Lower lobe of right lung (tissue), 2 donors: ENCODE results near the gene COL2A1. TPM values are rescaled to one million over a fixed set of nuclear protein-coding genes. Genes with fewer than 3 reads are reported as not detected.

Source experiments
- ATAC-seq, 2 donors: fragments of 200-7000 bp; cut with Tn5 transposase; one replicate each; pipeline ENCODE4 v1.9.1; 2020 to 2022; ENCODE audit warnings: mild to moderate bottlenecking in 2 of 2, moderate library complexity in 2 of 2
- DNase-seq: peaks from one replicate; pipeline ENCODE4 v3.0.0-alpha.2; 2020
- H3K27ac ChIP-seq: fragments of 200-600 bp; one replicate; pipeline ENCODE4 v1.8.0; 2022
- H3K27me3 ChIP-seq: fragments of 200-600 bp; one replicate; pipeline ENCODE4 v1.8.0; 2022; ENCODE audit warnings: low read depth
- H3K36me3 ChIP-seq: fragments of 200-600 bp; one replicate; pipeline ENCODE4 v1.8.0; 2022; ENCODE audit warnings: mild to moderate bottlenecking
- H3K4me1 ChIP-seq: fragments of 200-600 bp; one replicate; pipeline ENCODE4 v1.8.0; 2022
- H3K4me3 ChIP-seq: fragments of 200-600 bp; one replicate; pipeline ENCODE4 v1.8.0; 2022; ENCODE audit warnings: mild to moderate bottlenecking
- H3K9me3 ChIP-seq: fragments of 200-600 bp; one replicate; pipeline ENCODE4 v1.8.0; 2022
- intact Hi-C: fragments of 100-400 bp; cut with DNase I; formaldehyde crosslinking; loops from one replicate; pipeline ENCODE4 v1.11.0; 2022
- total RNA-seq: library from RNA; stranded (reverse); fragmentation: NEBNext Ultra II Directional; extraction: Animal tissue kit (Norgen Biotek cat#: 25700); gene quantifications from one replicate; pipeline ENCODE4 v1.2.1, GENCODE V29; 2021
- TF ChIP-seq, protein P1 (sequence below): fragments of 200-600 bp; IDR thresholded peaks from one replicate; pipeline ENCODE4 v1.8.0; 2022; ENCODE audit warnings: antibody characterized with exemption, mild to moderate bottlenecking
- donor health status: DM: no; HTN: yes; CAD: no; lungs with severe emphysema.

Gene COL2A1
- total RNA-seq, 1 donor from 2014 or later, result not detected

DNA sequence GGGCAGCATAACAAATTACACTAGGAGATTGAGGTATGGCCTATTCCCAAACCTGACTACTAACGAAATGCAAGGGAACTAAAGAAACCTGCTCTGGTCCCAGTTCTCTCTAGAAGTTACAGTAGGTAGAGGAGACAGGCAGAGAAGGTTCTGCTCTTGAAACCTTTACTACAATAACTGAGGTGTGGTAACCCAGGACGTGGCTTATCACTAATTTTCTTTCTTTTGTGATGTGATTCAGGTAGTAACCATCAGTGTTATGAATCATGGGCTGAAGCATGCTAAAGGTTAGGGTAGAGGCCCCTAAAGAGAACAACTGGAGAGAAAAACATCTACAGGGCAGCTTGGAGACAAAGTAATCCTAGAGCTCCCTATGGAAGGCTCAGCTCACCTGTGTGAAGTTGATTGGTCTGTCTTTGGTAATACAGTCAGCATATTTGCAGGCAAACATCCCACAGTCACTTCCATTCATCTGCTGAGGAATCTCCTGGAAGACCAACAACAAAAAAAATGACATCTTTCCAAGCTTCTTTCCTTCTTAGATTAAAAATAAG, 41.8 kb upstream of the COL2A1 start:
- intact Hi-C loops, result no loop called here
- H3K36me3 ChIP-seq, result peaks cover 77% of the 10 kb centered on the region

DNA sequence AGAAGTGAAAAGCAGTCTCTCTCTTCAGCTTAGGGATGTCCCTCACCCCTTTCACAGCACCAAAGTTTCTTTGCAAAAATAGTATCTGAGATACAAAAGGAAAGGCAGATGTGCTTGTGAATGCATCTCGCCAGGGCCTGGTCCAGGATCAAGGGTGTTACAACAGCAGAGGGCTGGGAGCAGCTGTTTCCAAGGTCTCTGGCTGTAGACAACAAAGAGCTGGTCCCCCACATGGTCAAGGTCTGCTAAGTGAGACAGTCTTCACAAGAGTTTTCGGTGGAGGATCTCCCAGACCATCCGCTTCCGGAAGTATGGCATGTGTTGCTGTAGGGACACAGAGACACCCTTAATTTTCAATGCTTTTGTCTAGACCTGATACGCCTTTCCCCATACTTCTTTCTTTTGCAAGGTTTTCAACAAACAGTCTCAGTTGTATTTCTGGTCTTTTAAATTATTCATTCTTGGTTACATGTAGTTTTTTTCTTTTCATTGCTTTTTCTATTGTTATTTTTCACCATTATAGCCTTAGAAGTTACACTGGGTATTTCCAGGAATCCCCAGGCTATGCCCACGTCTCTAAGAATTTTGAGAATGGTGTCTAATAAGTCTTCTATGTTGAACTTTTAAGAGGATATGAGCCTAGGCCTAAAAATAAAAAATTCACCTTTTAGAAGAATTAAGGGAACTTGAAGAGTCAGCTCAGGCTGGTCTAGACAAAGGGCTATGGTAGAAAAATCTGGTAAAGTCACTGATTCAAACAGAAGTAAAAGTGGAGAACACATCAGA, 41.0 kb upstream of the COL2A1 start:
- Histone ChIP-seq H3K4me3 (no peak overlapping the region), H3K9me3 (no peaks in the 10 kb centered on the region), H3K27me3 (no peaks in the 10 kb centered on the region), H3K4me1 (no peaks in the 10 kb centered on the region), H3K36me3 (peaks cover 77% of the 10 kb centered on the region), H3K27ac (no peak overlapping the region)
- intact Hi-C loops, result no loop called here
- DNase-seq (no peak), ATAC-seq (no peak)
- TF ChIP-seq, protein P1, sequence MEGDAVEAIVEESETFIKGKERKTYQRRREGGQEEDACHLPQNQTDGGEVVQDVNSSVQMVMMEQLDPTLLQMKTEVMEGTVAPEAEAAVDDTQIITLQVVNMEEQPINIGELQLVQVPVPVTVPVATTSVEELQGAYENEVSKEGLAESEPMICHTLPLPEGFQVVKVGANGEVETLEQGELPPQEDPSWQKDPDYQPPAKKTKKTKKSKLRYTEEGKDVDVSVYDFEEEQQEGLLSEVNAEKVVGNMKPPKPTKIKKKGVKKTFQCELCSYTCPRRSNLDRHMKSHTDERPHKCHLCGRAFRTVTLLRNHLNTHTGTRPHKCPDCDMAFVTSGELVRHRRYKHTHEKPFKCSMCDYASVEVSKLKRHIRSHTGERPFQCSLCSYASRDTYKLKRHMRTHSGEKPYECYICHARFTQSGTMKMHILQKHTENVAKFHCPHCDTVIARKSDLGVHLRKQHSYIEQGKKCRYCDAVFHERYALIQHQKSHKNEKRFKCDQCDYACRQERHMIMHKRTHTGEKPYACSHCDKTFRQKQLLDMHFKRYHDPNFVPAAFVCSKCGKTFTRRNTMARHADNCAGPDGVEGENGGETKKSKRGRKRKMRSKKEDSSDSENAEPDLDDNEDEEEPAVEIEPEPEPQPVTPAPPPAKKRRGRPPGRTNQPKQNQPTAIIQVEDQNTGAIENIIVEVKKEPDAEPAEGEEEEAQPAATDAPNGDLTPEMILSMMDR, result no peak

More for the DNA sequence above, 41.8 kb upstream of the COL2A1 start:
- no peaks in the 10 kb centered on the region for H3K27me3 ChIP-seq
- no peak for DNase-seq
- ATAC-seq, result no peak
- no peak overlapping the region for H3K27ac ChIP-seq
- no peak overlapping the region for H3K4me3 ChIP-seq
- TF ChIP-seq, protein P1, result no peak
- H3K4me1 ChIP-seq, result no peaks in the 10 kb centered on the region
- no peaks in the 10 kb centered on the region for H3K9me3 ChIP-seq

DNA sequence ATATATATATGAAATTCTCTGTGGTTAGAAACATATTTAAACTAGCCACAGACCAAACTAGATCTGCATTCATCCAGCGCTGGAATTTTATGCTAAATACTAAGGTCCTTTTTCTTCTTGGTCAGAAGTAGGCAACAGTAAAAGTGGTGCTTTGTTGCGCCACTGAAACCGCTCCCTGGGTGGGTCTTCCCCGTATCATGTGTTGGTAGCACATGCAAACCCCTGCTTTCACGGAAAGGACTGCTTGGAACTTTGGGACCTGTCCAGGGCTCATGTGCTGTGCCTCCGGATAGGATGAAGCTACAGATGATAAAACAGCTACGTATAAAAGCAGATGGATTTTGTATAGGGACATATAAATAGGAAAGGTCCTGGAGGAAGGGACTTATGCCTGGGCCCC, 40.1 kb upstream of the COL2A1 start:
- intact Hi-C loops, result no loop called here
- H3K4me3 ChIP-seq, result no peak overlapping the region

DNA sequence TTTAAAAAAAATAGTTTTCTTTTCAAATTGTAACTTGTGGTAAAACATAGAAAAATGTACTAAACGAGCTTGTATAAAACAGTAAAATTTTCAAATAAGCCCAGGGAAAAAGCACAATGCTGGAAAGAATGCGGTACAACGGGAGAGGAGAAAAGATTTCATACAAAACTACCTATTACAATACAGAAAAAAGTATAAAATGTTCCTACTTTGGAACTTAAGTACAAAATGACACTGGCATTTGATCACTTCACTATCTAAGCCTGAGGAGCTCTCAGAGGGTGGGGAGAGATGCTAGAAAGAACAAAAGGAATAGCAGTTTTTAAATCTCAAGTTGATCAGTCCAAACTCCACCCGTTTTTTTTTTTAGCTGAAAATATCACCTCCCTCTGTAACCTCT, 39.5 kb upstream of the COL2A1 start:
- Histone ChIP-seq H3K9me3 (no peaks in the 10 kb centered on the region), H3K4me1 (no peaks in the 10 kb centered on the region), H3K4me3 (no peak overlapping the region), H3K36me3 (peaks cover 65% of the 10 kb centered on the region), H3K27ac (no peak overlapping the region), H3K27me3 (no peaks in the 10 kb centered on the region)
- intact Hi-C loops, result no loop called here
- TF ChIP-seq, protein P1, result no peak
- no peak for ATAC-seq
- no peak for DNase-seq

More for the DNA sequence above, 40.1 kb upstream of the COL2A1 start:
- H3K27me3 ChIP-seq, result no peaks in the 10 kb centered on the region
- H3K27ac ChIP-seq, result no peak overlapping the region
- DNase-seq (no peak), ATAC-seq (no peak)
- peaks cover 71% of the 10 kb centered on the region for H3K36me3 ChIP-seq
- TF ChIP-seq, protein P1, result no peak
- H3K4me1 ChIP-seq, result no peaks in the 10 kb centered on the region
- no peaks in the 10 kb centered on the region for H3K9me3 ChIP-seq

DNA sequence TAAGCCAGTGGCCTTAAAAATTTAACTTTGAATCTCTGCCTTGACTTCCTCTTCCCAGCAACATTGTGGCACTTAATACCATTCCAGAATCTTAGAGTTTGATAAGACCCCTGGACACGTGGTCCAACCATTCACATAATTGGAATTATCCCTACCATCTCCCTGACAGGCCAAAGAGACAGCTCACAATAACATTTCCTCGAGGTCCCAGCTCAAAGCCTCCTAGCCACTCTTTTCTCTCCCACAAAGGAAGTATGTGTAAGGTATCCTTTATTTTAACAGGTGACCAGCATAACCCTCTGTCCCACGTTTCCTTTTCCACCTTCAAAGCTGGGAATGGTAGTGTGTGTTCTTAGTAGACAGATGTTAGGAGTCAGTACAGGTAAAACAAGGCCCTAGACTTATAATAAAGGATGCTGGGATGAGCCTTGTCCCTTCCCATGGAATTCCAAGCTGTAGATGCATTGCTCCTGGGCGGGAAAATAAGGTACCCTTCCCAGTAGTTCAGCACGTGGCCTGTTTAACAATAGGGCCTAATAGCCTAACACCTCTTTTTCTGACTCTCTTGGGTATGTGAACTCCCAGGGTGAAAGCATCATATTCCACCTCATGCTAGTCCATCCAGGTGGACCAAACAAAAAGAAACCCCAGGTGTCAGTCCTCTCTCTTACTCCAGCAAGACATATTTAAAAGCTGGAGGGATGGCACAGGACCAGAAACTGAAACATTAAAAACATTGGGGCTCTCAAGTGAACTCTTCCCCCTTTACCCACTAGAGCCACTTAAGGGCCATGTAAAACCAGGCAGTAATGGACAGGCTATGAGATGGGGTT, 37.5 kb upstream of the COL2A1 start:
- no peak overlapping the region for H3K4me3 ChIP-seq

More for the DNA sequence above, 37.5 kb upstream of the COL2A1 start:
- Histone ChIP-seq H3K36me3 (peaks cover 45% of the 10 kb centered on the region), H3K9me3 (no peaks in the 10 kb centered on the region), H3K4me1 (peaks cover 5% of the 10 kb centered on the region), H3K27me3 (no peaks in the 10 kb centered on the region), H3K27ac (no peak overlapping the region)
- intact Hi-C loops, result no loop called here
- ATAC-seq (no peak), DNase-seq (no peak)
- TF ChIP-seq, protein P1, result no peak
